HepG2 (cell line): ENCODE results near the gene TAF12. TPM values are rescaled to one million over a fixed set of nuclear protein-coding genes. Genes with fewer than 3 reads are reported as not detected.

Source experiments
- HOXD1 ChIP-seq: sonication (generic); formaldehyde crosslinking; IDR thresholded peaks from 2 replicates; pipeline ENCODE4 v1.5.0; 2020; ENCODE audit warnings: missing genetic modification reagents
- JUN ChIP-seq: sonication (generic); formaldehyde crosslinking; IDR thresholded peaks from 2 replicates; pipeline ENCODE4 v1.4.0; 2020; ENCODE audit warnings: mild to moderate bottlenecking, missing genetic modification reagents
- SMAD3 ChIP-seq: sonication (generic); formaldehyde crosslinking; IDR thresholded peaks from 2 replicates; pipeline ENCODE4 v1.4.0; 2020; ENCODE audit warnings: missing genetic modification reagents
- polyA plus RNA-seq, 8 experiments: library from polyadenylated mRNA; depleted of rRNA in 3 of 8; stranded (reverse) in 7 of 8; unstranded in 1 of 8; fragments of >200 nt; fragmentation: Illumina TruSeq in 4 of 8; extraction: Trizol in 4 of 8; gene quantifications; 2 replicates each; pipeline versions ENCODE4 v1.2.1 to v1.2.3, GENCODE V29; 2011 to 2016; ENCODE audit warnings: low read depth in 4 of 8, missing spikeins in 1 of 8, mixed read lengths in 1 of 8; ENCODE audit not compliant: insufficient read depth in 1 of 8
- total RNA-seq, 5 experiments: library from RNA; depleted of rRNA; stranded (reverse); fragments of >200 nt; fragmentation: Illumina TruSeq; extraction: Trizol; gene quantifications; 2 replicates each; pipeline ENCODE4 v1.2.3, GENCODE V29; 2016; ENCODE audit warnings: low read depth in 1 of 5
- TF ChIP-seq, protein P1 (sequence below): IDR thresholded peaks from 2 replicates; pipeline ENCODE4 v1.4.0; 2020; ENCODE audit warnings: mild to moderate bottlenecking, missing genetic modification reagents
- TF ChIP-seq, protein P2 (sequence below): sonication (generic); formaldehyde crosslinking; IDR thresholded peaks from 2 replicates; pipeline ENCODE4 v1.4.0; 2020; ENCODE audit warnings: missing genetic modification reagents
- TF ChIP-seq, protein P3 (sequence below): sonication (generic); formaldehyde crosslinking; IDR thresholded peaks from 2 replicates; pipeline ENCODE4 v1.8.1; 2023; ENCODE audit warnings: mild to moderate bottlenecking, missing genetic modification reagents
- TF ChIP-seq, protein P4 (sequence below): sonication (generic); formaldehyde crosslinking; IDR thresholded peaks from 2 replicates; pipeline ENCODE4 v1.4.0; 2020; ENCODE audit warnings: missing genetic modification reagents, borderline replicate concordance
- TF ChIP-seq, protein P5 (sequence below): sonication (generic); formaldehyde crosslinking; IDR thresholded peaks from 2 replicates; pipeline ENCODE4 v1.8.0; 2022; ENCODE audit warnings: missing genetic modification reagents, mild to moderate bottlenecking, borderline replicate concordance
- TF ChIP-seq, protein P6 (sequence below): sonication (generic); formaldehyde crosslinking; IDR thresholded peaks from 2 replicates; pipeline ENCODE4 v1.4.0; 2020; ENCODE audit warnings: missing genetic modification reagents, borderline replicate concordance
- TF ChIP-seq, protein P7 (sequence below): sonication (generic); formaldehyde crosslinking; IDR thresholded peaks from 2 replicates; pipeline ENCODE4 v1.5.0; 2020; ENCODE audit warnings: mild to moderate bottlenecking, missing genetic modification reagents

TAF12 gene
- total and polyA plus RNA-seq, 2 of the 13 experiments (the other 11 are each of a cell fraction or from before 2014, with no cell fraction given), result 16.3 to 17.1 TPM

DNA sequence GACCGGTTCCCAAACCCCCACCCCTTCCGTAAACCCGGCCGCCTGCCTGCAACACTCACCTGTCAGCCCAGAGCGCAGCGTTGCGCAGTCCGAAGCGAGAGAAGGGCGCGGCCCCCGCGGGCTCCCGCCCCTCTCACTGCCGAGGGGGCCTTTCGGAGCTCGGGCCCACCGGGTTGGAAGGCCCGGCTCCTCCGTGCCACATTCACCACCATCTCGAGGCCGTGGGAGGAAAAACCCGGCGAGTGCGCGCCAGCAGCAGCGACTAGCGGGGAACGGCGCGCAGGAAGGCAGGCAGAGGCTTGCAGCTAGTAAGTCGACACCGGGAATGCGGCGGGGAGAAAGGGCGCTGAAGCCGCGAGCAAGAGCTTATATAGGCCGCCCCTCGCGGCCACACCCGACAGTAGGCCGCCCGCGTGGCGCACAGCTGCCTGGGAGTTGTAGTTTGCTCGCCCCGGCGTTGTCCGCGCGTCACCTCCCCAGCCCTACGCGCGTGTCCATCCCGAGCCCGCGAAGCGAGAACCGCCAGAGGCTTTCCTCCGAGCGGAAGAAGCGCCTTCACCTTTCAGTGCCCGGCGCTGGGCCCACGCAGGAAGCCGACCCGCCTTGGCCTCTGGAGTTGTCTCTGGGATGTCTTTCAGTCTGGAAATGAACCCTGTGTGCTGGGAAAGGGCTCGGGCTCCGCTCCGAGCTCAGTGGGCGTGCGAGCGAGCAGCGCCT lies 61.2 kb downstream of the TAF12 start (continued):
- TF ChIP-seq, protein P1, sequence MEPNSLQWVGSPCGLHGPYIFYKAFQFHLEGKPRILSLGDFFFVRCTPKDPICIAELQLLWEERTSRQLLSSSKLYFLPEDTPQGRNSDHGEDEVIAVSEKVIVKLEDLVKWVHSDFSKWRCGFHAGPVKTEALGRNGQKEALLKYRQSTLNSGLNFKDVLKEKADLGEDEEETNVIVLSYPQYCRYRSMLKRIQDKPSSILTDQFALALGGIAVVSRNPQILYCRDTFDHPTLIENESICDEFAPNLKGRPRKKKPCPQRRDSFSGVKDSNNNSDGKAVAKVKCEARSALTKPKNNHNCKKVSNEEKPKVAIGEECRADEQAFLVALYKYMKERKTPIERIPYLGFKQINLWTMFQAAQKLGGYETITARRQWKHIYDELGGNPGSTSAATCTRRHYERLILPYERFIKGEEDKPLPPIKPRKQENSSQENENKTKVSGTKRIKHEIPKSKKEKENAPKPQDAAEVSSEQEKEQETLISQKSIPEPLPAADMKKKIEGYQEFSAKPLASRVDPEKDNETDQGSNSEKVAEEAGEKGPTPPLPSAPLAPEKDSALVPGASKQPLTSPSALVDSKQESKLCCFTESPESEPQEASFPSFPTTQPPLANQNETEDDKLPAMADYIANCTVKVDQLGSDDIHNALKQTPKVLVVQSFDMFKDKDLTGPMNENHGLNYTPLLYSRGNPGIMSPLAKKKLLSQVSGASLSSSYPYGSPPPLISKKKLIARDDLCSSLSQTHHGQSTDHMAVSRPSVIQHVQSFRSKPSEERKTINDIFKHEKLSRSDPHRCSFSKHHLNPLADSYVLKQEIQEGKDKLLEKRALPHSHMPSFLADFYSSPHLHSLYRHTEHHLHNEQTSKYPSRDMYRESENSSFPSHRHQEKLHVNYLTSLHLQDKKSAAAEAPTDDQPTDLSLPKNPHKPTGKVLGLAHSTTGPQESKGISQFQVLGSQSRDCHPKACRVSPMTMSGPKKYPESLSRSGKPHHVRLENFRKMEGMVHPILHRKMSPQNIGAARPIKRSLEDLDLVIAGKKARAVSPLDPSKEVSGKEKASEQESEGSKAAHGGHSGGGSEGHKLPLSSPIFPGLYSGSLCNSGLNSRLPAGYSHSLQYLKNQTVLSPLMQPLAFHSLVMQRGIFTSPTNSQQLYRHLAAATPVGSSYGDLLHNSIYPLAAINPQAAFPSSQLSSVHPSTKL (CRISPR knock-in tag), result peak; percentile 39; the same call in 1 of the 2 replicates
- TF ChIP-seq HOXD1 (CRISPR knock-in tag), result peak; percentile 72; the same call in 1 of the 2 replicates
- TF ChIP-seq, protein P2, sequence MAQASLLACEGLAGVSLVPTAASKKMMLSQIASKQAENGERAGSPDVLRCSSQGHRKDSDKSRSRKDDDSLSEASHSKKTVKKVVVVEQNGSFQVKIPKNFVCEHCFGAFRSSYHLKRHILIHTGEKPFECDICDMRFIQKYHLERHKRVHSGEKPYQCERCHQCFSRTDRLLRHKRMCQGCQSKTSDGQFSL (CRISPR knock-in tag), result no peak
- TF ChIP-seq JUN, result peak; percentile 40; the same call in 1 of the 2 replicates
- TF ChIP-seq, protein P3, sequence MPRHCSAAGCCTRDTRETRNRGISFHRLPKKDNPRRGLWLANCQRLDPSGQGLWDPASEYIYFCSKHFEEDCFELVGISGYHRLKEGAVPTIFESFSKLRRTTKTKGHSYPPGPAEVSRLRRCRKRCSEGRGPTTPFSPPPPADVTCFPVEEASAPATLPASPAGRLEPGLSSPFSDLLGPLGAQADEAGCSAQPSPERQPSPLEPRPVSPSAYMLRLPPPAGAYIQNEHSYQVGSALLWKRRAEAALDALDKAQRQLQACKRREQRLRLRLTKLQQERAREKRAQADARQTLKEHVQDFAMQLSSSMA (CRISPR knock-in tag), result peak; percentile 73; the same call in 1 of the 2 replicates
- TF ChIP-seq, protein P4, sequence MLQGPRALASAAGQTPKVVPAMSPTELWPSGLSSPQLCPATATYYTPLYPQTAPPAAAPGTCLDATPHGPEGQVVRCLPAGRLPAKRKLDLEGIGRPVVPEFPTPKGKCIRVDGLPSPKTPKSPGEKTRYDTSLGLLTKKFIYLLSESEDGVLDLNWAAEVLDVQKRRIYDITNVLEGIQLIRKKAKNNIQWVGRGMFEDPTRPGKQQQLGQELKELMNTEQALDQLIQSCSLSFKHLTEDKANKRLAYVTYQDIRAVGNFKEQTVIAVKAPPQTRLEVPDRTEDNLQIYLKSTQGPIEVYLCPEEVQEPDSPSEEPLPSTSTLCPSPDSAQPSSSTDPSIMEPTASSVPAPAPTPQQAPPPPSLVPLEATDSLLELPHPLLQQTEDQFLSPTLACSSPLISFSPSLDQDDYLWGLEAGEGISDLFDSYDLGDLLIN (CRISPR knock-in tag), result peak; percentile 94; the same call in 1 of the 2 replicates
- peak; percentile 87 for TF ChIP-seq SMAD3 (CRISPR knock-in tag)
- TF ChIP-seq, protein P5, sequence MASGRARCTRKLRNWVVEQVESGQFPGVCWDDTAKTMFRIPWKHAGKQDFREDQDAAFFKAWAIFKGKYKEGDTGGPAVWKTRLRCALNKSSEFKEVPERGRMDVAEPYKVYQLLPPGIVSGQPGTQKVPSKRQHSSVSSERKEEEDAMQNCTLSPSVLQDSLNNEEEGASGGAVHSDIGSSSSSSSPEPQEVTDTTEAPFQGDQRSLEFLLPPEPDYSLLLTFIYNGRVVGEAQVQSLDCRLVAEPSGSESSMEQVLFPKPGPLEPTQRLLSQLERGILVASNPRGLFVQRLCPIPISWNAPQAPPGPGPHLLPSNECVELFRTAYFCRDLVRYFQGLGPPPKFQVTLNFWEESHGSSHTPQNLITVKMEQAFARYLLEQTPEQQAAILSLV (CRISPR knock-in tag), result peak; percentile 84; the same call in 1 of the 2 replicates
- TF ChIP-seq, protein P6, sequence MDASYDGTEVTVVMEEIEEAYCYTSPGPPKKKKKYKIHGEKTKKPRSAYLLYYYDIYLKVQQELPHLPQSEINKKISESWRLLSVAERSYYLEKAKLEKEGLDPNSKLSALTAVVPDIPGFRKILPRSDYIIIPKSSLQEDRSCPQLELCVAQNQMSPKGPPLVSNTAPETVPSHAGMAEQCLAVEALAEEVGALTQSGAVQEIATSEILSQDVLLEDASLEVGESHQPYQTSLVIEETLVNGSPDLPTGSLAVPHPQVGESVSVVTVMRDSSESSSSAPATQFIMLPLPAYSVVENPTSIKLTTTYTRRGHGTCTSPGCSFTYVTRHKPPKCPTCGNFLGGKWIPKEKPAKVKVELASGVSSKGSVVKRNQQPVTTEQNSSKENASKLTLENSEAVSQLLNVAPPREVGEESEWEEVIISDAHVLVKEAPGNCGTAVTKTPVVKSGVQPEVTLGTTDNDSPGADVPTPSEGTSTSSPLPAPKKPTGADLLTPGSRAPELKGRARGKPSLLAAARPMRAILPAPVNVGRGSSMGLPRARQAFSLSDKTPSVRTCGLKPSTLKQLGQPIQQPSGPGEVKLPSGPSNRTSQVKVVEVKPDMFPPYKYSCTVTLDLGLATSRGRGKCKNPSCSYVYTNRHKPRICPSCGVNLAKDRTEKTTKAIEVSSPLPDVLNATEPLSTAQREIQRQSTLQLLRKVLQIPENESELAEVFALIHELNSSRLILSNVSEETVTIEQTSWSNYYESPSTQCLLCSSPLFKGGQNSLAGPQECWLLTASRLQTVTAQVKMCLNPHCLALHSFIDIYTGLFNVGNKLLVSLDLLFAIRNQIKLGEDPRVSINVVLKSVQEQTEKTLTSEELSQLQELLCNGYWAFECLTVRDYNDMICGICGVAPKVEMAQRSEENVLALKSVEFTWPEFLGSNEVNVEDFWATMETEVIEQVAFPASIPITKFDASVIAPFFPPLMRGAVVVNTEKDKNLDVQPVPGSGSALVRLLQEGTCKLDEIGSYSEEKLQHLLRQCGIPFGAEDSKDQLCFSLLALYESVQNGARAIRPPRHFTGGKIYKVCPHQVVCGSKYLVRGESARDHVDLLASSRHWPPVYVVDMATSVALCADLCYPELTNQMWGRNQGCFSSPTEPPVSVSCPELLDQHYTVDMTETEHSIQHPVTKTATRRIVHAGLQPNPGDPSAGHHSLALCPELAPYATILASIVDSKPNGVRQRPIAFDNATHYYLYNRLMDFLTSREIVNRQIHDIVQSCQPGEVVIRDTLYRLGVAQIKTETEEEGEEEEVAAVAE, result peak; percentile 59; the same call in 1 of the 2 replicates
- TF ChIP-seq, protein P7, sequence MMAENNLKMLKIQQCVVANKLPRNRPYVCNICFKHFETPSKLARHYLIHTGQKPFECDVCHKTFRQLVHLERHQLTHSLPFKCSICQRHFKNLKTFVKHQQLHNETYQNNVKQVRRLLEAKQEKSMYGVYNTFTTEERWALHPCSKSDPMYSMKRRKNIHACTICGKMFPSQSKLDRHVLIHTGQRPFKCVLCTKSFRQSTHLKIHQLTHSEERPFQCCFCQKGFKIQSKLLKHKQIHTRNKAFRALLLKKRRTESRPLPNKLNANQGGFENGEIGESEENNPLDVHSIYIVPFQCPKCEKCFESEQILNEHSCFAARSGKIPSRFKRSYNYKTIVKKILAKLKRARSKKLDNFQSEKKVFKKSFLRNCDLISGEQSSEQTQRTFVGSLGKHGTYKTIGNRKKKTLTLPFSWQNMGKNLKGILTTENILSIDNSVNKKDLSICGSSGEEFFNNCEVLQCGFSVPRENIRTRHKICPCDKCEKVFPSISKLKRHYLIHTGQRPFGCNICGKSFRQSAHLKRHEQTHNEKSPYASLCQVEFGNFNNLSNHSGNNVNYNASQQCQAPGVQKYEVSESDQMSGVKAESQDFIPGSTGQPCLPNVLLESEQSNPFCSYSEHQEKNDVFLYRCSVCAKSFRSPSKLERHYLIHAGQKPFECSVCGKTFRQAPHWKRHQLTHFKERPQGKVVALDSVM (CRISPR knock-in tag), result peak; percentile 74
